DND-41 (cell line): ENCODE data around the gene VAMP4.
A peak's percentile ranks its signal among the peaks of the same experiment; 100 is the strongest.

Experiments used
- ATAC-seq: fragments of 200-7000 bp; cut with Tn5 transposase; 3 replicates; pipeline ENCODE4 v1.9.1; 2021; ENCODE audit warnings: low read depth; ENCODE audit not compliant: insufficient read depth
- DNase-seq: peaks from one replicate; pipeline ENCODE4 v3.0.0-alpha.2; 2020
- H2AFZ ChIP-seq: 2 replicates; pipeline ENCODE4 v1.6.0; 2012; ENCODE audit warnings: low read depth, low read length
- H3K27ac ChIP-seq: 2 replicates; pipeline ENCODE4 v1.5.1; 2012; ENCODE audit warnings: low read length, inconsistent platforms
- H3K27me3 ChIP-seq: fragments of 200-600 bp; sonication (generic); 2 replicates; pipeline ENCODE4 v1.6.0; 2012; ENCODE audit warnings: low read length, mild to moderate bottlenecking, inconsistent platforms; ENCODE audit not compliant: insufficient read depth, poor library complexity
- H3K36me3 ChIP-seq: 2 replicates; pipeline ENCODE4 v1.5.1; 2012; ENCODE audit warnings: low read length, inconsistent platforms; ENCODE audit not compliant: insufficient read depth
- H3K4me1 ChIP-seq: 2 replicates; pipeline ENCODE4 v1.5.1; 2012; ENCODE audit warnings: mild to moderate bottlenecking, low read length; ENCODE audit not compliant: insufficient read depth
- H3K4me2 ChIP-seq: 2 replicates; pipeline ENCODE4 v1.6.0; 2012; ENCODE audit warnings: mild to moderate bottlenecking, moderate library complexity, low read length, inconsistent platforms; ENCODE audit not compliant: insufficient read depth
- H3K4me3 ChIP-seq, 2 experiments: fragments of 200-600 bp in 1 of 2; shearing (Covaris generic) in 1 of 2; 2 replicates each; pipeline ENCODE4 v1.5.1; 2012 to 2016; ENCODE audit warnings: inconsistent platforms in 2 of 2, low read length in 2 of 2, mild to moderate bottlenecking in 2 of 2, low read depth in 1 of 2, moderate library complexity in 1 of 2
- H3K79me2 ChIP-seq: 2 replicates; pipeline ENCODE4 v1.6.0; 2012; ENCODE audit warnings: low read length, inconsistent platforms; ENCODE audit not compliant: insufficient read depth
- H3K9ac ChIP-seq: 2 replicates; pipeline ENCODE4 v1.6.0; 2012; ENCODE audit warnings: low read depth, mild to moderate bottlenecking, inconsistent platforms, low read length, moderate library complexity
- H3K9me3 ChIP-seq: 2 replicates; pipeline ENCODE4 v1.5.1; 2012; ENCODE audit warnings: low read length, moderate library complexity, mild to moderate bottlenecking, inconsistent platforms; ENCODE audit not compliant: insufficient read depth, severe bottlenecking
- H4K20me1 ChIP-seq: 2 replicates; pipeline ENCODE4 v1.6.0; 2012; ENCODE audit warnings: low read length; ENCODE audit not compliant: insufficient read depth
- CTCF ChIP-seq: IDR thresholded peaks from 2 replicates; pipeline ENCODE4 v1.5.1; 2012; ENCODE audit warnings: borderline replicate concordance, low read length, moderate library complexity, mild to moderate bottlenecking; ENCODE audit not compliant: poor library complexity, severe bottlenecking; ENCODE audit errors: extremely low read depth
- EZH2 ChIP-seq: IDR thresholded peaks from 3 replicates; pipeline ENCODE4 v1.6.1; 2012; ENCODE audit warnings: borderline replicate concordance, low read depth, mild to moderate bottlenecking, moderate library complexity, low read length, inconsistent platforms; ENCODE audit not compliant: severe bottlenecking

VAMP4 gene

GRCh38 chr1:171748651-171749050 lies 6.8 kb upstream of the VAMP4 start:
- no peak overlapping the region for H3K9ac ChIP-seq
- no peak overlapping the region for H3K4me3 ChIP-seq
- no peaks in the 10 kb centered on the region for H3K9me3 ChIP-seq
- H3K27ac ChIP-seq = no peak overlapping the region
- no peaks in the 10 kb centered on the region for H3K79me2 ChIP-seq
- H2AFZ ChIP-seq = no peak overlapping the region
- no peaks in the 10 kb centered on the region for H3K36me3 ChIP-seq
- no peaks in the 10 kb centered on the region for H4K20me1 ChIP-seq
- H3K4me2 ChIP-seq = no peak overlapping the region
- DNase-seq (no peak), ATAC-seq (no peak)
- peaks cover 3% of the 10 kb centered on the region for H3K4me1 ChIP-seq
- no peak for TF ChIP-seq CTCF
- TF ChIP-seq EZH2 = no peak
- H3K27me3 ChIP-seq = no peaks in the 10 kb centered on the region

GRCh38 chr1:171744986-171745385 lies 3.1 kb upstream of the VAMP4 start:
- Histone ChIP-seq H3K4me2 (no peak overlapping the region), H3K36me3 (no peaks in the 10 kb centered on the region), H4K20me1 (no peaks in the 10 kb centered on the region), H3K9ac (no peak overlapping the region), H3K9me3 (no peaks in the 10 kb centered on the region), H3K4me1 (peaks cover 26% of the 10 kb centered on the region), H3K27me3 (no peaks in the 10 kb centered on the region), H3K4me3 (no peak overlapping the region), H3K79me2 (peaks cover 22% of the 10 kb centered on the region), H2AFZ (no peak overlapping the region), H3K27ac (no peak overlapping the region)
- DNase-seq (no peak), ATAC-seq (no peak)
- TF ChIP-seq EZH2 (no peak), CTCF (no peak)

DNA sequence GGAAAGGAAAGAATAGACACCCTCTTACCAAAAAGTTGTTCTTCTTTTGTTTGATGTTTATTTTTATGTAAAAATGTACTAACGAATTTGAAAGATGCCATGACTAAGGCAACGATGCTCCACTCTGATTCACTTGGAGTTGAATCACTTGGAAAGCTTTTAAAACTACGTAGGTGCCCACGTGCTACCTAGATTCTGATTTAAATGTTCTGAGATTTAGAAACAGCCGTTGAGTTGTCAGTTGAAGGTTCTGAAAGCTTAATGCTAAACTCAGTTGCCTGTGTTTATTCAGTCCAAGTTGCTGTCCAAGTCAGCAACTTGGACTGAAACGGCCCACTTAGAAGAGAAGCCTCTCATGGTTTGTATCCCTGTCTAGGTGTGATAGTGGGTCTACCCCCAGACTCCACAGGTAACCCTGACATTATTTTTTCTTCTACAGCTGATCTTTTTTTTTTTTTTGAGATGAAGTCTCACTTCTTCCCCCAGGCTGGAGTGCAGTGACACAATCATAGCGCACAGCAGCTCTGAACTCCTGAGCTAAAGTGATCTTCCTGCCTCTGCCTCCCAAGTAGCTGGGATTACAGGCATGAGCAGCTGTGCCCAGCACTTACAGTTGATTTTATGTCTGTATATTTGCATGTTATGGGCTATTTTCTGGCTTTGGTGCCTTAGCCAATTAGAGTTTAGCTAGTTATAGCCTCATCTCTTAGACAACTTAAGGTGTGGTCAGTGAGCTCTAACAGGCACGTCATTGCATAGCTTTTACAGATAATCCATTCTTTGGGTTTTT lies 1.4 kb upstream of the VAMP4 start:
- Histone ChIP-seq H3K36me3 (peaks cover 6% of the 10 kb centered on the region; the same call in 1 of the 2 replicates), H3K4me2 (peak overlapping the region; percentile 82), H4K20me1 (no peaks in the 10 kb centered on the region), H3K9me3 (no peaks in the 10 kb centered on the region), H3K4me1 (peaks cover 38% of the 10 kb centered on the region), H3K27ac (peak overlapping the region; percentile 96), H3K27me3 (no peaks in the 10 kb centered on the region), H3K4me3 (peak overlapping the region; percentile 86 to 87; a peak in 3 of 4 replicates), H3K79me2 (peaks cover 32% of the 10 kb centered on the region), H3K9ac (peak overlapping the region; percentile 87), H2AFZ (peak overlapping the region; percentile 89)
- no peak for DNase-seq
- no peak for ATAC-seq
- TF ChIP-seq EZH2 (no peak), CTCF (no peak)
